MM.1S (cell line): Measurements from ENCODE around the gene THADA.
A peak's percentile ranks its signal among the peaks of the same experiment; 100 is the strongest.

Experiments
- DNase-seq: peaks from one replicate; pipeline ENCODE4 v3.0.0-alpha.2; 2015
- H2AFZ ChIP-seq: fragments of 300-600 bp; sonication (generic); 2 replicates; pipeline ENCODE4 v1.6.0; 2016; ENCODE audit warnings: antibody characterized with exemption, low read length
- H3F3A ChIP-seq: fragments of 300-600 bp; sonication (generic); 2 replicates; pipeline ENCODE4 v1.6.1; 2016; ENCODE audit warnings: mild to moderate bottlenecking, antibody characterized with exemption, low read length, moderate library complexity, mixed read lengths; ENCODE audit not compliant: insufficient read depth
- H3K27ac ChIP-seq: fragments of 300-600 bp; sonication (generic); 2 replicates; pipeline ENCODE4 v1.5.1; 2016; ENCODE audit warnings: mild to moderate bottlenecking, low read length
- H3K27me3 ChIP-seq: fragments of 300-600 bp; sonication (generic); replicated peaks from 2 replicates; pipeline ENCODE4 v1.6.0; 2016; ENCODE audit warnings: low read length; ENCODE audit not compliant: insufficient read depth
- H3K36me3 ChIP-seq: fragments of 300-600 bp; sonication (generic); replicated peaks from 2 replicates; pipeline ENCODE4 v1.6.1; 2016; ENCODE audit warnings: mild to moderate bottlenecking, low read length, mixed read lengths; ENCODE audit not compliant: insufficient read depth
- H3K4me1 ChIP-seq: fragments of 300-600 bp; sonication (generic); 2 replicates; pipeline ENCODE4 v1.6.1; 2016; ENCODE audit warnings: low read length, mixed read lengths
- H3K4me2 ChIP-seq: fragments of 300-600 bp; sonication (generic); 2 replicates; pipeline ENCODE4 v1.6.0; 2016; ENCODE audit warnings: low read depth, low read length
- H3K4me3 ChIP-seq: fragments of 300-600 bp; sonication (generic); 2 replicates; pipeline ENCODE4 v1.5.1; 2016; ENCODE audit warnings: low read length, mixed read lengths
- H3K79me2 ChIP-seq: fragments of 300-600 bp; sonication (generic); 2 replicates; pipeline ENCODE4 v1.6.1; 2016; ENCODE audit warnings: mixed run types, low read length, mixed read lengths
- H3K9ac ChIP-seq: fragments of 300-600 bp; sonication (generic); 2 replicates; pipeline ENCODE4 v1.6.1; 2016; ENCODE audit warnings: low read length, mixed read lengths
- H3K9me2 ChIP-seq: fragments of 300-600 bp; sonication (generic); replicated peaks from 2 replicates; pipeline ENCODE4 v1.6.1; 2016; ENCODE audit warnings: mild to moderate bottlenecking, low read length, mixed read lengths; ENCODE audit not compliant: insufficient read depth
- H3K9me3 ChIP-seq: fragments of 300-600 bp; sonication (generic); replicated peaks from 2 replicates; pipeline ENCODE4 v1.6.1; 2016; ENCODE audit warnings: mild to moderate bottlenecking, low read length, mixed read lengths; ENCODE audit not compliant: insufficient read depth
- H4K20me1 ChIP-seq: fragments of 300-600 bp; sonication (generic); 2 replicates; pipeline ENCODE4 v1.6.1; 2016; ENCODE audit warnings: mild to moderate bottlenecking, low read length, moderate library complexity, mixed read lengths; ENCODE audit not compliant: insufficient read depth
- CTCF ChIP-seq: fragments of 300-600 bp; sonication (generic); IDR thresholded peaks from 2 replicates; pipeline ENCODE4 v1.5.1; 2016; ENCODE audit warnings: antibody characterized with exemption, low read length, mixed read lengths
- EZH2 ChIP-seq: fragments of 300-600 bp; sonication (generic); optimal IDR thresholded peaks from 2 replicates; pipeline ENCODE3; 2017; ENCODE audit warnings: low read depth, mild to moderate bottlenecking, antibody characterized with exemption, low read length, mixed read lengths
- EZH2phosphoT487 ChIP-seq: fragments of 300-600 bp; sonication (generic); IDR thresholded peaks from 2 replicates; pipeline ENCODE4 v1.6.1; 2018; ENCODE audit warnings: antibody characterized with exemption, low read length

Gene THADA

GRCh38 chr2:43217228-43218154 lies 378.3 kb downstream of the THADA start:
- Histone ChIP-seq H3K4me2 (peak overlapping the region; percentile 92), H3K4me1 (peaks cover 16% of the 10 kb centered on the region), H3K79me2 (peaks cover 26% of the 10 kb centered on the region), H3K27me3 (no peaks in the 10 kb centered on the region), H3K27ac (peak overlapping the region; percentile 99), H3K9me2 (no peaks in the 10 kb centered on the region), H3K36me3 (0 out of 2 replicates have a peak, but pooled peaks cover 2% of the 10 kb centered on the region), H4K20me1 (no peaks in the 10 kb centered on the region), H3K9me3 (no peaks in the 10 kb centered on the region), H2AFZ (0 out of 2 replicates have a peak overlapping the region, but pooled peaks have one; percentile 14), H3F3A (peaks cover 54% of the 10 kb centered on the region), H3K4me3 (peak overlapping the region; percentile 97), H3K9ac (peak overlapping the region; percentile 100)
- no peak; the same call in 1 of the 2 replicates for TF ChIP-seq CTCF
- TF ChIP-seq EZH2, result no peak
- no peak for TF ChIP-seq EZH2phosphoT487
- DNase-seq, result peak; percentile 65

- Histone ChIP-seq H3K4me1 (peaks cover 16% of the 10 kb centered on the region), H3K4me2 (no peak overlapping the region), H4K20me1 (no peaks in the 10 kb centered on the region), H3K36me3 (no peaks in the 10 kb centered on the region), H2AFZ (no peak overlapping the region), H3K79me2 (peaks cover 17% of the 10 kb centered on the region), H3K27ac (no peak overlapping the region), H3K9ac (no peak overlapping the region), H3K9me3 (no peaks in the 10 kb centered on the region), H3K9me2 (no peaks in the 10 kb centered on the region), H3F3A (peaks cover 45% of the 10 kb centered on the region), H3K27me3 (no peaks in the 10 kb centered on the region), H3K4me3 (no peak overlapping the region)
- TF ChIP-seq EZH2 (no peak), EZH2phosphoT487 (no peak), CTCF (no peak)
- DNase-seq, result no peak
These were observed 379.2 kb downstream of the THADA start for GRCh38 chr2:43216629-43217028.

DNA sequence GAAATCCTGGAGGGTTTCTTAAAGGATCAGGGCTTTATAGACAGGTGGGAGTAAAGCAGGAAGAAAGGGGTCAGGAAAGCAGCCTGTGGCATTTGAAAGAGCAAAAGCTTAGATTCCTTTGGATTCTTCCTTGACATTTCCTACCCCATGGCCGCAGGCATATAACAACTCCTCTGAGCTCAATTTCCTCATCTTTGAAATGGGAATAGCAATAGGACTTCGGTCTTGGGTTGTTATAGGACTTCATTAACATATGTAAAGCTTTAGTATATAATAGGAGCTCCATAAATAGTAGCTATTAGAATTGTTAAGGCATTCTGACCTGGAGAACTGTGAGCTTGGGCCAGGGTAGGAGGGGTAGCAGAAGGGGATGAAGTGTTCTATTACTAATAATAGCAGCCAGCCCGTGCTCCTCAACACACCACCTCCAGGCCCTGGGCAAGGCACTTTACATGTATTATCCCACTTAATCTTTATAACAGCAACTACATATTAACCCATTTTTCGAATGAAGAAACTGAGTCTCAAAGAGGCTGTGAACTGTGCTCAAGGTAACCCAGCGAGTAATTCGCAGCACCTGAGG lies 380.1 kb downstream of the THADA start:
- Histone ChIP-seq H3K9me2 (no peaks in the 10 kb centered on the region), H2AFZ (no peak overlapping the region), H3K27ac (no peak overlapping the region), H3K9ac (no peak overlapping the region), H3K4me2 (no peak overlapping the region), H3K9me3 (no peaks in the 10 kb centered on the region), H3K4me1 (peaks cover 16% of the 10 kb centered on the region), H3K27me3 (no peaks in the 10 kb centered on the region), H3K4me3 (no peak overlapping the region), H3F3A (peaks cover 37% of the 10 kb centered on the region), H3K36me3 (no peaks in the 10 kb centered on the region), H4K20me1 (no peaks in the 10 kb centered on the region), H3K79me2 (peaks cover 9% of the 10 kb centered on the region)
- TF ChIP-seq EZH2, result no peak
- TF ChIP-seq CTCF, result no peak
- no peak for TF ChIP-seq EZH2phosphoT487
- DNase-seq, result no peak
